GM12865 (cell line): ENCODE data around the gene TLCD2.

Experiments used
- DNase-seq: peaks from one replicate; pipeline ENCODE4 v3.0.0; 2010; ENCODE audit warnings: low read depth
- H3K4me3 ChIP-seq: 2 replicates; pipeline ENCODE4 v1.5.1; 2011; ENCODE audit warnings: mild to moderate bottlenecking, low read depth, low read length, control low read depth
- TF ChIP-seq, protein P1 (sequence below): IDR thresholded peaks from 2 replicates; pipeline ENCODE4 v1.5.1; 2011; ENCODE audit warnings: low read length, control low read depth, low read depth, inconsistent platforms; ENCODE audit not compliant: insufficient read depth; ENCODE audit errors: missing control alignments

The TLCD2 gene, protein sequence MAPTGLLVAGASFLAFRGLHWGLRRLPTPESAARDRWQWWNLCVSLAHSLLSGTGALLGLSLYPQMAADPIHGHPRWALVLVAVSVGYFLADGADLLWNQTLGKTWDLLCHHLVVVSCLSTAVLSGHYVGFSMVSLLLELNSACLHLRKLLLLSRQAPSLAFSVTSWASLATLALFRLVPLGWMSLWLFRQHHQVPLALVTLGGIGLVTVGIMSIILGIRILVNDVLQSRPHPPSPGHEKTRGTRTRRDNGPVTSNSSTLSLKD

DNA sequence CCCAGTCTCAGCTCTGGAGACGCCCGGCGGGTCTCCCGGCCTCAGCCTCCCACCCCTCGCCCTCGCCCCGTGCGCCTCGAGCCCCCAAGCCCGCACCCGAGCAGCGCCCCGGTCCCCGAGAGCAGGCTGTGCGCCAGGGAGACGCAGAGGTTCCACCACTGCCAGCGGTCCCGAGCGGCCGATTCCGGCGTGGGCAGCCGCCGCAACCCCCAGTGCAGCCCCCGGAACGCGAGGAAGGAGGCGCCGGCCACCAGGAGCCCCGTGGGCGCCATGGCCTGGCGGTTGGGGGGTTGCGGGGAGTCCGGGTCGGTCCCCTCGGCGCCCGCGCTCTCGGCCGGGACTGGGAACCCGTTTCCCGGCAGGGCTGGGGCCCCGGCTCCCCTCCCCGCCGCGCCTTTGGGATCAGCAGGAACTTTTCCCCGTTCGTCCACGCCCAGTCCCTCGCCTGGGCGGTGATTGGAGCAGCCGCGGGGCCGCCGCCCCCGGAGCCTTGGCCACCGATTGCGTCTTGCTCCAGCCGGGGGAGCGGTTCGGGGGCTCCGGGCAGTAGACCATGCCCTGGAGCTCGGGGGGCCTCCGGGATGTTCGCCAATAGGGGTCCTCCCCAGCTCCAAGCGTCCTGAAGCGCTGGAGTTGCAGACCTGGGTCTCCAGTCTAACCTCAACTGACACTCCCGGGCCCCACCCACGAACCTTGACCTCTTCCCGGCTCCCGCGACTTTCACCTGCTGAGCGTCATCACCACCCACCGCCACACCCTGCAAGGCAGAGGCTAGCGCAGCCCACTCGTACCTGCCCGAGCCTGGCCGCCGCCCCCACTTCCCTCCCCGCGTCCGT lies at the start of gene TLCD2:
Gene TLCD2, minus strand, starts transcription at position 407 of the 836 bp plus-strand sequence. Its CDS starts 135 bp downstream, at position 272.
- no peak for DNase-seq

DNA sequence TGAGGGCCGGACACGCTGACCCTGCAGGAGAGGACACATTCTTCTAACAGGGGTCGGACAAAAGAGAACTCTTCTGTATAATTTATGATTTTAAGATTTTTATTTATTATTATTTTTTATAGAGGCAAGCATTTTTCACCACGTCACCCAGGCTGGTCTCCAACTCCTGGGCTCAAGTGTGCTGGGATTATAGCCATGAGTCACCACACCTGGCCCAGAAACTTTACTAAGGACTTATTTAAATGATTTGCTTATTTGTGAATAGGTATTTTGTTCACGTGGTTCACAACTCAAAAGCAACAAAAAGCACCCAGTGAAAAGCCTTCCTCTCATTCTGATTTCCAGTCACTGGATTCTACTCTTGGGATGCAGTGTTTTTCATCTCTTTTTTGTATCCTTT lies 49.4 kb upstream of the TLCD2 start:
- TF ChIP-seq, protein P1, sequence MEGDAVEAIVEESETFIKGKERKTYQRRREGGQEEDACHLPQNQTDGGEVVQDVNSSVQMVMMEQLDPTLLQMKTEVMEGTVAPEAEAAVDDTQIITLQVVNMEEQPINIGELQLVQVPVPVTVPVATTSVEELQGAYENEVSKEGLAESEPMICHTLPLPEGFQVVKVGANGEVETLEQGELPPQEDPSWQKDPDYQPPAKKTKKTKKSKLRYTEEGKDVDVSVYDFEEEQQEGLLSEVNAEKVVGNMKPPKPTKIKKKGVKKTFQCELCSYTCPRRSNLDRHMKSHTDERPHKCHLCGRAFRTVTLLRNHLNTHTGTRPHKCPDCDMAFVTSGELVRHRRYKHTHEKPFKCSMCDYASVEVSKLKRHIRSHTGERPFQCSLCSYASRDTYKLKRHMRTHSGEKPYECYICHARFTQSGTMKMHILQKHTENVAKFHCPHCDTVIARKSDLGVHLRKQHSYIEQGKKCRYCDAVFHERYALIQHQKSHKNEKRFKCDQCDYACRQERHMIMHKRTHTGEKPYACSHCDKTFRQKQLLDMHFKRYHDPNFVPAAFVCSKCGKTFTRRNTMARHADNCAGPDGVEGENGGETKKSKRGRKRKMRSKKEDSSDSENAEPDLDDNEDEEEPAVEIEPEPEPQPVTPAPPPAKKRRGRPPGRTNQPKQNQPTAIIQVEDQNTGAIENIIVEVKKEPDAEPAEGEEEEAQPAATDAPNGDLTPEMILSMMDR = no peak
- H3K4me3 ChIP-seq = no peak overlapping the region
- DNase-seq = no peak

More for the DNA sequence above, at the start of gene TLCD2:
- TF ChIP-seq, protein P1 = no peak
- peak within 1 kb of the TSS; percentile 46 for H3K4me3 ChIP-seq

- TF ChIP-seq, protein P1 = no peak
- no peak for DNase-seq
- no peak overlapping the region for H3K4me3 ChIP-seq
Measured at GRCh38 chr17:1758807-1759206, 48.6 kb upstream of the TLCD2 start.

DNA sequence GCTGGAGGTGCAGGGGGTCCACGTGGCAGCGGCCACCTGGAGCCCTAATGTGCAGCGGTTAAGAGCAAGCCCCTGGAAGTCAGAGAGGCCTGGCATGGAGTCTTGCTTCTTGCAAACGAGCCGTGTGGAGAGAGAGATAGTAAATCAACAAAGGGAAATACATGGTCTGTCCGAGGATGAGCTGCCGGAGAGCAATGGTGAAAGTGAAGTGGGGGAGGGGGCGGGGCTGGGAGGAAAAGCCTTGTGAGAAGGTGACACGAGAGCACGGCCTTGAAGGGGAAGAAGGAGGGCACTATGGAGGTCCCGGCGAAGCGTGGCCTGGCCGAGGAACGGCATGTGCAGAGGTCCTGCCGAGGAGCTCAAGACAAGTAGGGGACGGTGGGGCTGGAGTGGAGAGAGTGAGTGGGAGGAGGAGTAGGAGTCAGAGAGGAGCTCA lies 45.7 kb upstream of the TLCD2 start:
- TF ChIP-seq, protein P1 = no peak

GRCh38 chr17:1755252-1755826 lies 45.2 kb upstream of the TLCD2 start:
- H3K4me3 ChIP-seq = no peak overlapping the region
- no peak for DNase-seq
- TF ChIP-seq, protein P1 = no peak

More for the DNA sequence above, 45.7 kb upstream of the TLCD2 start:
- no peak for DNase-seq
- no peak overlapping the region for H3K4me3 ChIP-seq

DNA sequence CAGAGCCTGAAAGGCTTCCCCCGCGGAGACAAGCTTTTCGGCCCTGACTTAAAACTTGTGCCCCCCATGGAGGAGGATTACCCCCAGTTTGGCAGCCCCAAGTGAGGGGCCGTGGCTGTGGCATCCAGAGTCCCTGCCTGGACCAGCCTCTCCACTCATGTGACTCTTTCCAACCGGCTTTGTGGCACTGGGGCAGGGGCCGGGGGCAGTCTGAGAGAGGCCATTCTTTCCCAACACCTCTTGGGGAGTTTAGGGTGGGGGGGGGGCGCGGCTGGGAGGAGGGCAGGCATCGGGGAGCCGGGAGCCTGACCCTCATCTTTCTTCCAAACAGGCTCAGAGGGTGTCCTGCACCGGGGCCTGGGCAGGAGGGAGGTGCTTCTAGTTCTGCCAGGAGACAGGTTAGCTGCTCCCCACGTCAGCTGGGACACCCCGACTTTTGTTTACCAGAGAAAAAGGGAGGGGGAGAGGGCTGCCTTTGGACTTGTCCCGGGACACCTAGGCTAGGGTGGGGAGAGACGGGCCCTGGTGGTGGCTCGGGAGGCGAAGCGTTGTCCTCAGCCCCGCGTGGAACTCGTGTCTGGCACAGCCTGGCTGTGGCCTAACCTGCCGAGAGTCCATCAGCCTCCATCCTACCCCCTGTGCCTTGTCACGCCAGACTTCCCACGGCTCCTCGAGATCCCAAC lies 44.4 kb upstream of the TLCD2 start:
- TF ChIP-seq, protein P1 = no peak
- no peak for DNase-seq
- no peak overlapping the region for H3K4me3 ChIP-seq
